Measurements from ENCODE around the gene OSBPL10. TPM values are rescaled to one million over a fixed set of nuclear protein-coding genes. Genes with fewer than 3 reads are reported as not detected.

OSBPL10 gene
- total and polyA plus RNA-seq, 7 donors = 2.3 to 77.7 (median 8.5) TPM

- Histone ChIP-seq H3K4me3 (no peak overlapping the region), H3K27ac (no peak overlapping the region), H3K36me3 (no peaks in the 10 kb centered on the region), H3K9me3 (peaks cover 0 to 4% (median 0%) of the 10 kb centered on the region in 4 donors), H3K27me3 (no peaks in the 10 kb centered on the region), H3K4me1 (no peaks in the 10 kb centered on the region)
- DNase-seq = no peak
- WGBS, 2 donors = 0% methylated on average over 1 of the region's 1 CpG
- intact Hi-C loops (cut with DNase I) = no loop called here
- TF ChIP-seq, protein P1, sequence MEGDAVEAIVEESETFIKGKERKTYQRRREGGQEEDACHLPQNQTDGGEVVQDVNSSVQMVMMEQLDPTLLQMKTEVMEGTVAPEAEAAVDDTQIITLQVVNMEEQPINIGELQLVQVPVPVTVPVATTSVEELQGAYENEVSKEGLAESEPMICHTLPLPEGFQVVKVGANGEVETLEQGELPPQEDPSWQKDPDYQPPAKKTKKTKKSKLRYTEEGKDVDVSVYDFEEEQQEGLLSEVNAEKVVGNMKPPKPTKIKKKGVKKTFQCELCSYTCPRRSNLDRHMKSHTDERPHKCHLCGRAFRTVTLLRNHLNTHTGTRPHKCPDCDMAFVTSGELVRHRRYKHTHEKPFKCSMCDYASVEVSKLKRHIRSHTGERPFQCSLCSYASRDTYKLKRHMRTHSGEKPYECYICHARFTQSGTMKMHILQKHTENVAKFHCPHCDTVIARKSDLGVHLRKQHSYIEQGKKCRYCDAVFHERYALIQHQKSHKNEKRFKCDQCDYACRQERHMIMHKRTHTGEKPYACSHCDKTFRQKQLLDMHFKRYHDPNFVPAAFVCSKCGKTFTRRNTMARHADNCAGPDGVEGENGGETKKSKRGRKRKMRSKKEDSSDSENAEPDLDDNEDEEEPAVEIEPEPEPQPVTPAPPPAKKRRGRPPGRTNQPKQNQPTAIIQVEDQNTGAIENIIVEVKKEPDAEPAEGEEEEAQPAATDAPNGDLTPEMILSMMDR (IDR thresholded peaks at IDR 0.05) = no peak
Observed at GRCh38 chr3:31779514-31779913, 201.5 kb downstream of the OSBPL10 start.

DNA sequence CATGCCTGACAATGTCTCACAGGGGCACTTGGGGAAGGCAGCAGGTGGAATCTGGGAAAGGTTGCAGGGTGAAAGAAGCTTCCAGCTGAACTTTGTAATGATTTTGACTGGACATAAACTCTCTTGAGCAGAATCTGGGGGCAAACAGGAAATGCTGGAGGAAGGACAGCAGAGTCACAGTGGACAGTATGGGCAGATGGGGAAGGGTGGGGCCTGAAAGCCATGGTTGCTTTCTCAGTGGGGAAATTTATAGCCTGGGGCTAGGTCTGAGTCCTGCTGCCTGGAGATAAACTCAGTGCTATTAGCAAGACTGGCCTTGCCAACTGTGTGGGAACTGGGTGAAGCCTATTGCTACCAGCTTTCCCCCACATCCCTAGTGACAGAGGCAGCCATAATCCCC lies 203.2 kb downstream of the OSBPL10 start:
- Histone ChIP-seq H3K27ac (no peak overlapping the region), H3K27me3 (no peaks in the 10 kb centered on the region), H3K9me3 (peaks cover 0 to 4% (median 0%) of the 10 kb centered on the region in 4 donors), H3K4me1 (no peaks in the 10 kb centered on the region), H3K4me3 (no peak overlapping the region), H3K36me3 (no peaks in the 10 kb centered on the region)
- no peak for DNase-seq
- TF ChIP-seq EP300 (IDR thresholded peaks at IDR 0.05) (no peak), POLR2A (IDR thresholded peaks at IDR 0.05) (no peak), POLR2AphosphoS5 (IDR thresholded peaks at IDR 0.05) (no peak)
- TF ChIP-seq, protein P1 (IDR thresholded peaks at IDR 0.05) = no peak
- intact Hi-C loops (cut with DNase I) = no loop called here

DNA sequence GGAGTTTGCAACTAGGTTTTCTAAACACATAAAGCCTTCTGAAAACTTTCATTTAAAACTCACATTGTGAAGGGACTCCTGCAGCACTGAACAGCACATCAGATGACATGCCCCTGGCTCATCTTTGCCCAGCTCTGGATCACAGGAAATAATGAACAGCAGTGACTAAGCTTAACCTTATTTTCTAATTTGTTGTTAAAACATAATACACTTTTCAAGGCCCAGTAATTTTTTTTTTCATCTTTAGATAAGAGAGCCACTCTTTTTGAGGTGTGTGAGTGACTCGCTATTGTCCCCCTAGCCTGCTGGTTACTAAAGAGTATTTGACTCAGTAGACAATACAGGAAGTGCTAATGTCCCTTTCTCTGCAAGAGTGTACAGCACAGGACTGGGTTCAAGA lies 204.0 kb downstream of the OSBPL10 start:
- H3K36me3 ChIP-seq = no peaks in the 10 kb centered on the region
- H3K4me3 ChIP-seq = no peak overlapping the region
- H3K9me3 ChIP-seq = peaks cover 0 to 4% (median 0%) of the 10 kb centered on the region in 4 donors
- H3K27me3 ChIP-seq = no peaks in the 10 kb centered on the region
- H3K27ac ChIP-seq = no peak overlapping the region
- WGBS, 2 donors = 95 to 99% methylated on average over 1 of the region's 1 CpG
- H3K4me1 ChIP-seq = no peaks in the 10 kb centered on the region
- no peak for DNase-seq
- intact Hi-C loops (cut with DNase I) = no loop called here
- TF ChIP-seq, protein P1 (IDR thresholded peaks at IDR 0.05) = no peak
- no peak for TF ChIP-seq EP300 (IDR thresholded peaks at IDR 0.05)
- no peak for TF ChIP-seq POLR2A (IDR thresholded peaks at IDR 0.05)
- no peak for TF ChIP-seq POLR2AphosphoS5 (IDR thresholded peaks at IDR 0.05)

GRCh38 chr3:31776016-31776415 lies 205.0 kb downstream of the OSBPL10 start:
- H3K36me3 ChIP-seq = no peaks in the 10 kb centered on the region
- H3K27me3 ChIP-seq = no peaks in the 10 kb centered on the region
- no peak overlapping the region for H3K27ac ChIP-seq
- no peak for DNase-seq
- peaks cover 0 to 4% (median 0%) of the 10 kb centered on the region in 4 donors for H3K9me3 ChIP-seq
- H3K4me3 ChIP-seq = no peak overlapping the region
- intact Hi-C loops (cut with DNase I) = no loop called here
- TF ChIP-seq POLR2AphosphoS5 (IDR thresholded peaks at IDR 0.05) (no peak), POLR2A (IDR thresholded peaks at IDR 0.05) (no peak), EP300 (IDR thresholded peaks at IDR 0.05) (no peak)
- TF ChIP-seq, protein P1 (IDR thresholded peaks at IDR 0.05) = no peak
- WGBS, 2 donors = 90 to 91% methylated on average over 4 of the region's 4 CpGs
- no peaks in the 10 kb centered on the region for H3K4me1 ChIP-seq

DNA sequence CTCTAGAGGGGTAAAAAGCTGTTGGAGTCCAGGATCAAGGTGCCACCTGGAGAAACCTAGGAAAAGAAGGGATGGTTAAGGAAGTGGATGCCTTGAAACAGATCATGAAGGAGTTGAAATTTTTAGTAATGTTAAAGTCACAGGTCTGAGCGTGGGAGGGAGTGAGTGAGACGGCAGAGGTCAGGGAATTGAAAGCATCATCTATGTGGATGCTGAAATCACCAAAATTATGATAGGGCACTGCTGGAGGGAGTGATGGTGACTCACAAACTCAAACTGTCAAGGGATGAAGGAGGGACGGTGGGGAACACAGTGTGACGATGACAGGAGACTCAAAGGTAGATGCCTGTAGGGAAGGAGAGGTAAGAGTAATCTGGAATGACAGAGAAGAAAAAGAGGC lies 205.7 kb downstream of the OSBPL10 start:
- H3K4me1 ChIP-seq = no peaks in the 10 kb centered on the region
- TF ChIP-seq POLR2AphosphoS5 (IDR thresholded peaks at IDR 0.05) (no peak), EP300 (IDR thresholded peaks at IDR 0.05) (no peak), POLR2A (IDR thresholded peaks at IDR 0.05) (no peak)
- TF ChIP-seq, protein P1 (IDR thresholded peaks at IDR 0.05) = no peak
- no peak overlapping the region for H3K4me3 ChIP-seq
- no peaks in the 10 kb centered on the region for H3K27me3 ChIP-seq
- WGBS, 2 donors = 97 to 98% methylated on average over 4 of the region's 4 CpGs
- intact Hi-C loops (cut with DNase I) = no loop called here
- DNase-seq = no peak
- H3K36me3 ChIP-seq = no peaks in the 10 kb centered on the region
- H3K27ac ChIP-seq = no peak overlapping the region
- H3K9me3 ChIP-seq = peaks cover 0 to 4% (median 0%) of the 10 kb centered on the region in 4 donors
